Upper lobe of left lung (tissue), 4 donors: ENCODE data around the gene SLC25A21.

Experiments used
- CTCF ChIP-seq, 6 experiments: fragments of 450-650 bp in 4 of 6; fragments of 200-600 bp in 2 of 6; sonication (generic) in 2 of 6; IDR thresholded peaks; one replicate each; pipeline ENCODE4 v1.5.1; 2016 to 2019; ENCODE audit warnings: antibody characterized with exemption in 6 of 6
- POLR2A ChIP-seq, 4 donors: fragments of 450-650 bp; IDR thresholded peaks; one replicate each; pipeline ENCODE4 v1.5.1; 2016 to 2017; ENCODE audit warnings: antibody characterized with exemption in 4 of 4, mild to moderate bottlenecking in 2 of 4

- TF ChIP-seq POLR2A (IDR thresholded peaks at IDR 0.05): no peak
- no peak for TF ChIP-seq CTCF (IDR thresholded peaks at IDR 0.05)
Observed at GRCh38 chr14:36818794-36819384, 353.5 kb downstream of the SLC25A21 start.
